T-helper 2 cell (primary cell): Measurements from ENCODE around the gene HSD3B7.
"Not testable (repeated sequence)": the region's sequence is repeated elsewhere in the genome, so short reads cannot be mapped to it uniquely, and the experiment has no call there.

Experiments used
- DNase-seq, 5 experiments: peaks; one replicate each; pipeline versions ENCODE4 v3.0.0 to v3.0.0-alpha.2; 2012 to 2022

Gene HSD3B7

DNA sequence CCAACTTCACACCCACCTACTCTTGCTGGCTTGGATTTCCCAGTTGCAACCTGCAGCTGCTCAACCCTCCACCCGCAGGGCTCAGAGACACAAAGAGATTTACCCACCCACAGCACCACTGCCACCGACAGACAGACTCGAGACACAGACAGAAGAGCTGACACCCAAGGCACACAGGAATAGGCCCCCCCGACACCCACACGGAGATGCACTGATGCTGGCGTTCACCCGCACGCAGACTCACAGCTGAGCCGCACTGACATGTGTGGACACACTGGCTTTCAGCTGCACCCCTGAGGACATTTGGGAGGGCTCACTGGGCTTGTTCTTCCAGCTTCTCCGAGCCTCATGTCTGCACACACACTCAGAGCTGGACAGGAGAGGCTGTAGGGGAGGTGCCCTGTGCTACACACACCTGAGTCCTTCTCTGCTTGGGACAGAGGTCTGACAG, 17.3 kb downstream of the HSD3B7 start:
- DNase-seq, result no peak

DNA sequence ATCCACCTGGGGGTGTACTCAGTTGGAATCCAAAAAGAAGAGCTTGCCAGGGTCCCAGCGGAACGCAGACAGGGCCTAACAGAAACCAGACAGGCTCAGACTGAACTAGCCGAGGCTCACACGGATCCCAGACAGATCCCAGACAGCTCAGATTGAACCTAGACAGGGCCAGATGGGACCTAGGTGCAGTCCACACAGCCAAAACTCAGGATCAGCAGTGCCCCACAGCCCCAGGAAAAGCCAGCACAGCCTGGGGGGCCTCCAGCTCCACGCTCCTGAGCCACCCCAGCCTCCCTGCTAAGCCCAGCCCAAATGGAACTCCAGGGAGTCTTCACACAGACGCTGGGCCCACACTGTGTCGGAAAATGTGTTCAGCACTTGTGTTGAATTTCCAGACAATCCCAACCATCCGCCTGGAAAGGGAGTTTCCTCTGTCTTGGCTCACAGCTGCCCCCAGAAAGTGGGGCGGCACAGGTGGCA, 17.9 kb downstream of the HSD3B7 start:
- DNase-seq, result no peak

DNA sequence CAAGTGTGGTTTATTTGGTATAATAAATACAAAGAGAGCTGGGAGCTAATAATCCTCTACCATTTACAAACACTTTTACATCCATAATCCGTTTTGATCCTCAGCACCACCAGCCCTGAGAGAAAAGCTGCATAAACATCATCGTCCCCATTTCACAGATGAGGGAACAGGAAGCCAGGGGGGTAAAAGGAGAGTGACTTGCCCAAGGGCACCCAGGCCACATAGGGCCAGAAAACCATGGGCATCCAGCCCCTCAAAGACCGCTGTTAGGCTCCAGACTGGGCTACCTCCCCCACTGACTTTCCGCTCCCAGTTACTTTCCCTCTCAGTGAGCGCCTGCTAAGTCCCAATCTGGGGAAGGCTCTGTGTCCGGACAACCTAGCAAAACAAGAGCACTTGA, 18.7 kb downstream of the HSD3B7 start:
- DNase-seq, result no peak

DNA sequence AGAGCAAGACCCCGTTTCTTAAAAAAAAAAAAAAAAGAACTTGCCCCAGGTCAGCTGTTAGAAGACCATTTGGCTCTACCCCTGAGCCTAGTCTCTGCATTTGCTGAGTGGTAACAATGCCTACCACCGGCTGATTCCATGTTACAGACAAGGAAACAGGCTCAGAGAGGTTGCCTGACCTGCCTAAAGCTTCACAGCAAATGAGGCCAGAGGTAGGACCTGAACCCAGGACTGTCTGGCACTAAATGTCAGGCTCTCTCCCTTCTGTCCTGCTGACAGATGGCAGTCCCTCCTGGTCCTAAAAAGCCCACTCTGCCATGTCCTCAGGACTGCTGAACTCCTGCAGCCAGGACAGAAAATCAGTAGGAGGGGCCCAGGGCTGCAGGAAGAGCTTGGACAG, 19.7 kb downstream of the HSD3B7 start:
- no peak for DNase-seq

DNA sequence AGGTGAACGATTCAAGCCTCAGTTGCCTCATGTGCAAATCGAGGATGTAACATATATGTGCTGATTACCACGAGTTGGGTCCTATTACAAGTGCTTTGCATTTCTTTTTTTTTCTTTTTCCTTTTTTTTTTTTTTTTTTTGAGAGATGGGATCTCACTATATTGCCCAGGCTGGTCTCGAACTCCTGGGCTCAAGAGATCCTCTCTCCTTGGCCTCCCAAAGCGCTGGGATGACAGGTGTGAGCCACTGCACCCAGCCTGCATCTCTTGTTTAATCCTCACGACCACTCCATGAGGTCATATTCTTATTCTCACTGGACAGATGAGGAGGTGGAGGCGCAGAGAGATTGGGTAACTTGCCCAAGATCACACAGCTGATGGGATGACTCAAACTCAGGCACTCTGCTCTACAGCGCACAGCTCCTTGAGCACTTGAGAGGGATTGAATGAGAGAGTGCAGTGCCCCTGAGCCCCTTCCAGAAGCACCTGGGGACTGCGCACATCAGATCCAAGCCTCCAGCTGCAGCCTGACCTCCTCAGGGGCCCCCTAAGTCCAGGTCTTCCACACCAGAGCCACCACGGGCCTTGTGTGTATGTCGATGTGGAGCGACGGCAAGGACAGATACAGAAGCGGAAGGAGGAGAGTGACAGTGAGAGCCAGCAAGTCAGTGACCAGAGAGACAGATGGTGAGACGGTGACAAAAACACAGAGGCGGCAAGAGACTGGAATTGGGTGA, 20.5 kb downstream of the HSD3B7 start:
- no peak for DNase-seq

DNA sequence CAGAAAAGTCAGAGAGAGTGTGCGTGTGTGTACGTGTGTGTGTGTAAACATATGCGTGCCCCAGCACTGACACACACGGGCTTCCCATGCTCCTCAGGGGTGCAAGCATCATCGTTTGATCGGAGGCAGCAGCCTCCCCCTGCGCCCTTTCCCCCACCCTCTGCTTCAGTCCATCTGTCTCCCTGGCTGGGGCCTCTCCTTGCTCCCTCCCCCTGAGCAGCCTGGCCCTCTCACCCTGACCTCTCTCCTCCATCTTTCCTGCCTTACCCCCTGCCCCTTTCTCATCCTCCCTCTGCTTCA, 21.0 kb downstream of the HSD3B7 start:
- DNase-seq, result no peak

DNA sequence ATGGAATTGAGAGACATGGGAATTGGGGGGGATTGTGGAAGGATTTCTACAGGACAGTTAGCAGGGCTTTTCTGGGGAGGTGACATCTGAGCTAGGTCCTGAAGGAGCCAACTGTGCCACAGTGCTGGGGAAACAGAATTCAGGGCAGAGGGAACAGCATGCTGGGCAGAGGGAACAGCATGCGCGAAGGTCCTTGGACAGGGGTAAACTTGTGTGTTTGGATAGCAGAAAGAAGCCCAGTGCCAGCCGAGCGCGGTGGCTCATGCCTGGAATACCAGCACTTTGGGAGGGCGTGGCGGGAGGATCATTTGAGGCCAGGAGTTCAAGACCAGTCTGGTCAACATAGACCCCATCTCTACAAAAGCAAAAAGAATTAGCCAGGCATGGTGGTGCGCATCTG, 21.6 kb downstream of the HSD3B7 start:
- no peak for DNase-seq

DNA sequence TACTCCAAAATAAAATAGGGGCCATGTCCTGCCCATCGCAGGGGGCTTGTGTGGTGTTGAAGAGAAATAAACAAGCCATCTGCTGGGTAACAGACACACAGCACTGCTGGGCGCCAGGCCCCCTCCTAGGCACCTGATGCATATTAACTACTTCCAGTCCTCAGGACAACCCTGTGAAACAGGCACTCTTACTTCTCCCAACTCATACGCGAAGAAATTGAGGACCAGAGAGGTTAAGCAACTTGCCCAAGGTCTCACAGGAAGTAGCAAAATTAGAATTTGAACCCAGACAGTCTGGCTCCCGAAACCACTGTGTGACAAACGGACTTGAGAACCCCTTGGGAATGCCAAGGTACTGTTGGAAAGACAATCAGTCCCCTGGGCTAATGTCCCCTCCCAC, 22.7 kb downstream of the HSD3B7 start:
- DNase-seq, result no peak

DNA sequence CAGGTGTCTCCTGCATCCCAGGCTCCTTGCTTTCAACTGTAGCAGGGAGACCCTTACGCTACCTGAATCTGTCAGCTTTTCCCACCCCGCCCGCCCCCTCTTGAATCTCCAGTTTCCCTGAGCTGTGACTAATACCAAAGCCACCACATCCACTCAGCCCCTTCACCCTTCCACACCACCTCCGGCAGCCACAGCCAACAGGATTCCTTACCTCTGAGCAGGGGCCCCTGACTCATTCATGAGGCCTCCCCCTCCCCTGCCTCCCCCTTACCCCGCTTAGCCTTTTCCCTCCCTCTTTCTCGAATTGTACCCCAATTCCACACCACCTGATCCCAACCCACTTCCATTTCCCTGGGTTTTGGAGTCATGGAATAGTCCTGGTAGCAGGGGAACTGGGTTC, 23.1 kb downstream of the HSD3B7 start:
- DNase-seq, result no peak

DNA sequence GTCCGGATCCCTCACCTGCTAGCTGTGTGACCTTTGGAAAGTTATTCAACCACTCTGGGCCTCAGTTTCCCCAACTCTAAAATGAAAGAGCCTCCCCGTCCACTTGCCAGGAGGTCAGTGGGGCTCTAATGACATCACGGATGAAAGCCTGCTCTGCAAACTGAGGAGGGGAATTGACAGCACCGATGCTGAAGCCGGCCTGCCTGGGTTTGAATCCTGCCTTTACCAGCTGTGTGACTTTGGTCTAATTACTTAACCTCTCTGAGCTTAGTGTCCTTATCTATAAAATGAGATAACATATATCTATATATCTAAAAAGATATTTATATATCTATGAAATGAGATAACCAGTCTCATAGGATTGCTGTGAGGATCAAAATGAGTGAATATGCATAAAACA, 23.5 kb downstream of the HSD3B7 start:
- DNase-seq, result no peak

DNA sequence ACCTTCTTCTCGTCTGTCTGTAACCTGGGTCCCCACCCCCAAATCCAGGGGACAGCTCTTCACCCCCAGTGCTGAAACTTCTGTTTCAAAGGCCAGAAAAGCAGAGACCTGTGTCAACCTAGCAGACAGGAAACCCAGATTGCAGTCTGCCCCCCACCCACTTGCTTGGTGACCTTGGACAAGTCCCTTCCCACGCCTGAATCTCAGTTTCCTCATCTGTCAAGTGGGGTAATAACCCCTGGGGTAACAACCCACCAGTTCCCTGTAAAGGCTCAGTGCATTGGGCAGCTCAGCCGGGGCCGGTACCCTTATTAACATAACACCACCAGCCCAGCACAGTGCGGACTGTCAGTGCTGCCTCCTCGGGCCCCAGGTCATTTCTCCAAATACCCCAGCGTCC, 24.1 kb downstream of the HSD3B7 start:
- no peak for DNase-seq

DNA sequence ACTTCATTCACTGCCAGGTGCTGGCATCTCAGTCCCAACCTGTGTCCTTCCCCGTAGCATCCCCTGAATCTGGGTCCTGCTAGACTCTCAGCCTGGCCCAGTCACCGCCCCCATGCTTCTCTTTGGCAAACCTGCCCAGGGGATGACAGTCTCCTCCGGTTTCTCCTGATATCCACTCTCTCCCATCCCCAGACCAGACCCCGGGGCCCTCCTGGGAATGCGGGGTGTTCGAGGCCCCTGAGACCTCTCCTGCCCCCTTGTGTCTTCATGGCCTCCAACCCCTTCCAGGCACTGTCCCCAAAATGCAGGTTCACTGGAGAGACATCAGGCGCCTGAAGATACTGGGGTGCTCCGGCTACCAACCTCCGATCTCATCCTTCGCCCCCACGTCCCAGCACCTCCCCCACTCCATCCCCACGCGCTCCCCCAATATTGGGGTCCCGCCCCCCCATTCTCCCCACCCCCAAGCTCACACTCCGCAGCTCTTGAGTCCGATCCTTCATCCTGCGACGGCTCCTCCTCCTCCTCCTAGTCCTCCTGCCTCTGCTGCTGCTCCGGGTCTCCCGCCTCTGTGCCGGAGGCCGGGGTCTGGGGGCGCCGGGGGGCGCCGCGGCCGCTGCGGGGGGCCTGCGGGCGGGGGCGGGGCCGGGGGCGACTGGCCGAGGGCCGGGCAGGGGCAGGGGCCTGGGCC, 25.0 kb downstream of the HSD3B7 start:
- no peak for DNase-seq

DNA sequence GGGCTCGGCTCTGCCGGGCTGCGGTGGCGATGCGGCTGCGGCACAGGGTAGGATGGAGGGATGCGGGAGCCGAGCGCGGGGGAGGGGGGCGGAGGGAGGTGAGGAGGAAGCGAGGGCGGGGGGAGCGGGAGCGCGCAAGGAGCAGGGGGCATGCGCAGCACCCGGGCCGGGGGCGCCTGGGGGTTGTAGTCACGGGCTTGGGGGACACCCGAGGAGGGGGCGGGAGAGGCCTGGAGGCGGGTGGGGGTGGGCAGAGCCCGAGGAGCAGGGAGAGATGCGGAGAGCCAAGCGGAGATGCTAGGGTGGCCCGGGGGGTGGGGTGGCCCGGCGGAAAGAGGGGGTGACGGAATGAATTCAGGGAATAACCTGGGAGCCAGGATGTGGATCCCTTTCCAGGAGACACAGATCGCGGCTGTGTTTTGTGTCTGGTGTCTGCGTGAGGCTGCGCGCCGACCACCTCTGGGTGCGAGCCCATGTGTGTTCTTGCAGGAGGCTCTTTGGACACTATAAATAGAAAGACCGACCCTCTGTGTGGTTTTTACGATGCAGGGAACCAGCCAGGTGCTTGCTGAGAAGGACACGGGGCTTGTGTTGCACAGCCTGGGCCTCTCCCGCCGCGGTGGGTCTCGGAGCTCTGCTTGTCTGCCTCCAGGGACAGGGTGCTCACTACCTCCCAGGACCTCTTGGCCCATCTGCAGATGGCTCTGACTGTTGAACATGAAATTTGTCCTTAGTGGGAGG, 25.7 kb downstream of the HSD3B7 start, which contains the start of gene STX1B:
TSS of gene STX1B (minus strand) at position 54 of the 741 bp plus-strand sequence. CDS start 242 bp downstream, outside the sequence.
- peak in 3 of 5 experiments; percentile 8 to 47 (median 27) for DNase-seq

DNA sequence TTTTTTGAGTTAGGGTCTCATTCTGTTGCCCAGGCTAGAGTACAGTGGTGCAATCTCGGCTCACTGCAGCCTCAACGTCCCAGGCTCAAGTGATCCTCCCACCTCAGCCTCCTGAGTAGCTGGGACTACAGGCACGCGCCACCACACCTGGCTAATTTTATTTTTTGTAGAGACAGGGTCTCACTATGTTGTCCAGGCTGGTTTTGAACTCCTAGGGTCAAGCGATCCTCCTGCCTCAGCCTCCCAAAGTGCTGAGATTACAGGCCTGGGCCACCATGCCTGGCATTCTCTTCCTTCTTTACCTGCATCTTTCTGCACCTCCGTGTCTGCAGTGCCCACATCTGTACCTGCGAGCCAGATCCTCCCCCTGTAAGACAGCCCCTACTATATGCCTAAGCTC, 26.8 kb downstream of the HSD3B7 start:
- DNase-seq, result not testable (repeated sequence)

DNA sequence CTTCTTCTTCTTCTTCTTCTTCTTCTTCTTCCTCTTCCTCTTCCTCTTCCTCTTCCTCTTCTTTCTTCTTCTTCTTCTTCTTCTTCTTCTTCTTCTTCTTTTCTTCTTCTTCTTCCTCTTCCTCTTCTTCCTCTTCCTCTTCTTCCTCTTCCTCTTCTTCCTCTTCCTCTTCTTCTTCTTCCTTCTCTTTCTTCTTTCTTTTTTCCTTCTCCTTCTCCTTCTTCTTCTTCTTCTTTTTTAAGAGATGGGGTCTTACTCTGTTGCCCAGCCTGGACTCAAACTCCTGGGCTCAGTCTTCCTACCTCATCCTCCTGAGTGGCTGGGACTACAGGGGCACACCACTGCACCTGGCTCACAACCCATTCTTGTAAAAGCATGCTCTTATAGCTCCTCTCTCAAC, 28.3 kb downstream of the HSD3B7 start:
- DNase-seq, result not testable (repeated sequence)

DNA sequence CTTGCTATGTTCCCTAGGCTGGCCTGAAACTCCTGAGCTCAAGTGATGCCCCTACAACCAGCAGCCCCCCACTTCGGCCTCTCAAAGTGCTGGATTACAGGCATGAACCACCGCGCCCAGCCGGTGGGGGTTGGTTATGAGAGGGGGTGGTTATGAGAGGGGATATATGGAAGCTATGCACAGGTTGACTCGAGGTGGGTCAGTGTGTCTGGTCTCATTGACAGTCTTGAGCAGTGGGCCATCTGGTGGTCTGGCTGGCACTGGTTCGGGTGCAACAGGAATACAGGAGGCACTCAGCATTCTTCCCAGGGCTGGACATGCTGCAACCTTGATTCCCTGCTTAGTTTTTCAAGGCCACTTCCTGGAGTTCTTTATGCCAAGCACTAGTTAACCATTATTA, 31.0 kb downstream of the HSD3B7 start:
- no peak for DNase-seq

DNA sequence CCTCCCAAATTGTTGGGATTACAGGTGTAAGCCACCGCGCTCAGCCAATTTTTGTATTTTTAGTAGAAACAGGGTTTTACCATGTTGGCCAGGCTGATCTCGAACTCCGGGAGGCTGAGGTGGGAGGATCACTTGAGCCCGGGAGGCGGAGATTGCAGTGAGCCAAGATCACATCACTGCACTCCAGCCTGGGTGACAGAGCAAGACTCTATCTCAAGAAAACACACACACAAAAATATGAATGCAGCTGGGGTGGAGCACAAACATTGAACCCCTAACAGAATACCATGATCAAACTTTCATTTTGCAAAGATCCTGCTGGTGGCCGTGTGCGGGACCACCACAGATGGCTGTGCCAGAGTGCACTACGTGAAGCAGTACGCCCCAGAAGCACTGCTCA, 32.7 kb downstream of the HSD3B7 start:
- not testable (repeated sequence) for DNase-seq

DNA sequence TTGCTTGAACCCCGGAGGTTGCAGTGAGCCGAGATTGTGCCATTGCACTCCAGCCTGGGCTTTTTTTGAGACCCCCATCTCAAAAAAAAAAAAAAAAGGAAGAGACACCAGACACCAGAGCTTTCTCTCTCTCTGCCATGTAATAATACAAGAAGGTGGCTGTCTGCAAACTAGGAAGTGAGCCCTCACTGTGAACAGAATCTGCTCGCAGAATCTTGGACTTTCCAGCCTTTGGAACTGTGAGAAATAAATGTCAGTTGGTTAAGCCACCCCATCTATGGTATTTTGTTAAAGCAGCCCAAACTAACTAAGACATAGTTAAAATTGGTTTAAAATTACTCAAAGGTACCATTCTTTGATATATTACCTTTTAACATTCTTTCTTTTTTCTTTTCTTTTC, 35.5 kb downstream of the HSD3B7 start:
- no peak for DNase-seq

DNA sequence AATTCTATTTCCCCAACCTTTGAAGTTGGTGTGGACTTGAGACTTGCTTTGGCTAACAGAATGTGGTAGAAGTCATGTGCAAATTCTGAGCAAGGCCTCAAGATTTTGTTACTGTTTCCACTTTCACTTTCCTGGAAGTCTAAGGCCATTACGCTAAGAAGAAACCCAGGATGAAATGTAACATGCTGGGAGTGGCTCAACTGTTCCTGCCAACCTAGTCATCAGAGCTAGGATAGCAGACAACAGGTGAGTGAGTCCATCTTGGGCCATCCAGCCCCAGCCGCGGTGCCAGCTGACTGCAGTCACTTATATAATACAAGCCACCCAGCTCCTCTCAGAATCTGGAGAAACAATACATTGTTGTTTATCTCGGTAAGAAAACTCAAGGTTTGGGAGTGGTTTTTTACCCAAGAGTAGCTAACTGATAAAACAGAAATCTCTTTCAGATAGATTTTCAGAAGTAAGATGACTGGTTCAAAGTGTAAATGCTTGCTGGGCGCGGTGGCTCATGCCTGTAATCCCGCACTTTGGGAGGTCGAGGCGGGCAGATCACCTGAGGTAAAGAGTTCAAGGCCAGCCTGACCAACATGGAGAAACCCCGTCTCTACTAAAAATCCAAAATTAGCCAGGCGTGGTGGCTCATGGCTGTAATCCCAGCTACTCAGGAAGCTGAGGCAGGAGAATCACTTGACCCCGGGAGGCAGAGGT, 37.7 kb downstream of the HSD3B7 start:
- DNase-seq, result no peak

DNA sequence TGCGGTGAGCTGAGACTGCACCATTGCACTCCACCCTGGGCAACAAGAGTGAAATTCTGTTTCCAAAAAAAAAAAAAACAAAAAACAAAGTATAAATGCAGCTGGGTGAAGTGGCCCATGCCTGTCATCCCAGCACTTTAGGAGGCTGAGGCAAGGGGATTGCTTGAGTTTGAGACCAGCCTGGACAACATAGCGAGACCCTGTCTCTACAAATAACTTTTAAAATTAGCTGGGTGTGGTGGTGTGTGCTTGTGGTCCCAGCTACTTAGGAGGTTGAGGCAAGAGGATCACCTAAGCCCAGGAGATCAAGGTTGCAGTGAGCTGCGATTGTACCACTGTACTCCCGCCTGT, 38.2 kb downstream of the HSD3B7 start:
- no peak for DNase-seq

DNA sequence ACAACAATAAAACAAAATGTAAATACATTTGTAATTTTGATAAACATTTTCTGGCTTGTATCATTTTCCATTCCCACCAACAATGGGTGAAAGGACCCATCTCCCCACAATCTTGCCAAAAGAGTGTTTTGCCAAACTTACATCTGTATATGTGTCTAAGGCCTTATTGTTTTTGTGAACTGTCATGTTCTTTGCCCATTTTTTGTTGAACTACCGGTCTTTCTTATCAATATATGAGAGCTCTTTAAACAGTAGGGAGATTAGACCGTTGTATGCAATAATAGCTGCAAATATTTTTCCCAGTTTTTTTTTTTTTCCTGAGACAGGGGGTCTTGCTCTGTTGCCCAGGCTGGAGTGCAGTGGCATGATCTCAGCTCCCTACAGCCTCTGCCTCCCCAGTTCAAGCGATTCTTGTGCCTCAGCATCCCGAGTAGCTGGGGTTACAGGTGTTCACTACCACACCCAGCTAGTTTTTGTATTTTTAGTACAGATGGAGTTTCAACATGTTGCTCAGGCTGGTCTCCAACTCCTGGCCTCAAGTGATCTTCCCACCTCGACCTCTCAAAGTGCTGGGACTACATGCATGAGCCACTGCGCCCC, 38.7 kb downstream of the HSD3B7 start:
- DNase-seq, result no peak

DNA sequence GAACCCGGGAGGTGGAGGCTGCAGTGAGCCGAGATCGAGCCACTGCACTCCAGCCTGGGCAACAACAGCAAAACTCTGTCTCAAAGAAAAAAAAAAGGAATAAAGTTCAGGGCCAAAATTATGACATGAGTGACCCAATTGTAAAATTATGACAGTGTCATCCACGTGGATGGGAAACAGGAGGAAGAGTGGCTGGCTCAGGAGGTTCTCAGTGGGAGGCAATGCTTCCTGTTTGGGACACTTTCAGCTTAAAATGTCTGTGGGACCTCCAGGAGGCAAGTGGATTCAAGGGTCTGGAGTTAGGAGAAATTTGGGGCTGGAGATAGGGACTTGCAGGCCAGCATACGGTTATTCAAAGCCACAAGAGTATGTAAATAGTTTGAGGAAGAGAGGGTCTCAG, 40.3 kb downstream of the HSD3B7 start:
- DNase-seq, result no peak

DNA sequence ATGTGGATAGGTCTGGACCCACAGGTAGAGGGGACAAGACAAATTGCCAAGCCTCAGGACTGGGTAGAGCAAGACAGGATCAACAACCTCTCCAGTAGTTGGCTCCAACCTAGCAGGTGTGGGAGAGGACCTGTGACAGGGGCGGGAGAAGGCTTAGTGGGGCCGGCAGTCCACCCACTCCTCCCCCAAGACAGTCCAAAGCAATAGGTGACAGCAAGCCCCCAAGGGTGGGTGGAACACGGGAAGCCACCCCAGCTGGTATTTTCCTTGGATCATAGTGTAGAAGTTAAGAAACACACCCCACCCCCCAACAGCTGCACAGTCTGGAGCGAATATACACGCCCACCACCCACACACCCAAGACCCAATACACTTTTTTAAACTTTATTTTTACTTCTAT, 44.3 kb downstream of the HSD3B7 start:
- DNase-seq, result no peak
